Left lung (tissue), 10 donors: ENCODE measurements around the gene MPRIP. TPM values are rescaled to one million over a fixed set of nuclear protein-coding genes. Genes with fewer than 3 reads are reported as not detected.
A peak's percentile ranks its signal among the peaks of the same experiment; 100 is the strongest.

Experiments used
- ATAC-seq: fragments of 200-7000 bp; cut with Tn5 transposase; one replicate; pipeline ENCODE4 v1.9.1; 2020; ENCODE audit warnings: moderate library complexity
- DNase-seq, 4 donors: peaks; one replicate each; pipeline ENCODE4 v3.0.0-alpha.2; 2013 to 2020
- H3K27ac ChIP-seq, 2 donors: fragments of 200-600 bp; sonication (generic) in 1 of 2; one replicate each; pipeline versions ENCODE4 v1.5.0 to v1.8.0; 2020 to 2021
- H3K27me3 ChIP-seq, 2 donors: fragments of 200-600 bp; sonication (generic) in 1 of 2; one replicate each; pipeline versions ENCODE4 v1.5.0 to v1.8.0; 2020 to 2021
- H3K36me3 ChIP-seq, 2 donors: fragments of 200-600 bp; sonication (generic) in 1 of 2; one replicate each; pipeline versions ENCODE4 v1.5.0 to v1.8.0; 2020 to 2021
- H3K4me1 ChIP-seq, 2 donors: fragments of 200-600 bp; one replicate each; pipeline ENCODE4 v1.8.0; 2021
- H3K4me3 ChIP-seq, 2 donors: fragments of 200-600 bp; sonication (generic) in 1 of 2; one replicate each; pipeline versions ENCODE4 v1.5.0 to v1.8.0; 2020 to 2021; ENCODE audit warnings: mild to moderate bottlenecking in 1 of 2
- H3K9me3 ChIP-seq, 2 donors: fragments of 200-600 bp; sonication (generic) in 1 of 2; one replicate each; pipeline versions ENCODE4 v1.5.0 to v1.8.0; 2020 to 2021
- intact Hi-C, 2 donors: fragments of 100-400 bp; cut with DNase I; formaldehyde crosslinking; loops; one replicate each; pipeline versions ENCODE4 v1.11.2 to v1.14.2; 2022
- polyA plus RNA-seq, 6 donors: library from polyadenylated mRNA; unstranded; fragments of 120-200 nt; gene quantifications; one replicate each; pipeline ENCODE4 v1.2.1, GENCODE V29; 2013; ENCODE audit not compliant: insufficient read length in 6 of 6
- total RNA-seq, 2 donors: library from RNA; stranded (reverse); fragmentation: NEBNext Ultra II Directional; extraction: Animal tissue kit (Norgen Biotek cat#: 25700); gene quantifications; one replicate each; pipeline ENCODE4 v1.2.1, GENCODE V29; 2021
- TF ChIP-seq, protein P1 (sequence below), 2 donors: fragments of 200-600 bp; sonication (generic) in 1 of 2; IDR thresholded peaks; one replicate each; pipeline versions ENCODE4 v1.5.0 to v1.8.0; 2021; ENCODE audit warnings: antibody characterized with exemption in 2 of 2
- donor health status: DM: no; HTN: yes; CAD: no.
- donor health status: DM: no; HTN: no; CAD: no.

MPRIP gene
- total and polyA plus RNA-seq, 8 donors: 221 to 338 (median 257) TPM

DNA sequence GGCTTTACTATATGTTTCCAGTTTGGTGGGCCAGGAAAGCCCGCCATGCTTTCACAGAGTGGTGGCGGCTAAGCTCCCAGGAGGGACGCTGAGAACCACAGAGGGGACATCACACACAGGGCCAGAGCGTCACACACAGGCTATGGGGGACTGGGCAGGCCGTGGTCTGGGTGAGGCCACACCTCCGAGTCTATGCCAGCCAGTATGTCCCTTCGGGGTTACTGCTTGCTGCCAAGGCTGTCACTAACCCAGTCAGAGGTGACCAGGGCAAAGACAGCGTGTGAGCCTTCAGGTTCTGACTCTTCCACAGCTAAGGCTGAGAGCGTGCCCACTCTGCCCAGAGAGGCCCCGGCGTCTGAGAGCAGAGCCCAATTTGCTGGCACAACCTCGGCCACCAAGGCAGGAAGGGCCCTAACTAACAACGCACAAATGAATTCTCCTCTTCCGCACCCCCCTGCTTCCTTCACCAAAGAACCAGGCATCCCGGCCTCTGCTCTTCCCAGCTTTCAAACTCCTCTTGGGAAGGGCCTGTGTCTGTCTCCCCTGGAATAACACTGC, 161.0 kb downstream of the MPRIP start:
- no peak for ATAC-seq
- TF ChIP-seq, protein P1, sequence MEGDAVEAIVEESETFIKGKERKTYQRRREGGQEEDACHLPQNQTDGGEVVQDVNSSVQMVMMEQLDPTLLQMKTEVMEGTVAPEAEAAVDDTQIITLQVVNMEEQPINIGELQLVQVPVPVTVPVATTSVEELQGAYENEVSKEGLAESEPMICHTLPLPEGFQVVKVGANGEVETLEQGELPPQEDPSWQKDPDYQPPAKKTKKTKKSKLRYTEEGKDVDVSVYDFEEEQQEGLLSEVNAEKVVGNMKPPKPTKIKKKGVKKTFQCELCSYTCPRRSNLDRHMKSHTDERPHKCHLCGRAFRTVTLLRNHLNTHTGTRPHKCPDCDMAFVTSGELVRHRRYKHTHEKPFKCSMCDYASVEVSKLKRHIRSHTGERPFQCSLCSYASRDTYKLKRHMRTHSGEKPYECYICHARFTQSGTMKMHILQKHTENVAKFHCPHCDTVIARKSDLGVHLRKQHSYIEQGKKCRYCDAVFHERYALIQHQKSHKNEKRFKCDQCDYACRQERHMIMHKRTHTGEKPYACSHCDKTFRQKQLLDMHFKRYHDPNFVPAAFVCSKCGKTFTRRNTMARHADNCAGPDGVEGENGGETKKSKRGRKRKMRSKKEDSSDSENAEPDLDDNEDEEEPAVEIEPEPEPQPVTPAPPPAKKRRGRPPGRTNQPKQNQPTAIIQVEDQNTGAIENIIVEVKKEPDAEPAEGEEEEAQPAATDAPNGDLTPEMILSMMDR (IDR thresholded peaks at IDR 0.05): no peak
- peak in 1 of 4 donors; percentile 56 for DNase-seq
- peaks cover 0 to 13% of the 10 kb centered on the region in 2 donors for H3K36me3 ChIP-seq
- intact Hi-C loops: no loop called here
- H3K27me3 ChIP-seq: no peaks in the 10 kb centered on the region
- no peaks in the 10 kb centered on the region for H3K9me3 ChIP-seq
- H3K4me1 ChIP-seq: peaks cover 14 to 38% of the 10 kb centered on the region in 2 donors
- no peak overlapping the region for H3K4me3 ChIP-seq
- H3K27ac ChIP-seq: no peak overlapping the region

DNA sequence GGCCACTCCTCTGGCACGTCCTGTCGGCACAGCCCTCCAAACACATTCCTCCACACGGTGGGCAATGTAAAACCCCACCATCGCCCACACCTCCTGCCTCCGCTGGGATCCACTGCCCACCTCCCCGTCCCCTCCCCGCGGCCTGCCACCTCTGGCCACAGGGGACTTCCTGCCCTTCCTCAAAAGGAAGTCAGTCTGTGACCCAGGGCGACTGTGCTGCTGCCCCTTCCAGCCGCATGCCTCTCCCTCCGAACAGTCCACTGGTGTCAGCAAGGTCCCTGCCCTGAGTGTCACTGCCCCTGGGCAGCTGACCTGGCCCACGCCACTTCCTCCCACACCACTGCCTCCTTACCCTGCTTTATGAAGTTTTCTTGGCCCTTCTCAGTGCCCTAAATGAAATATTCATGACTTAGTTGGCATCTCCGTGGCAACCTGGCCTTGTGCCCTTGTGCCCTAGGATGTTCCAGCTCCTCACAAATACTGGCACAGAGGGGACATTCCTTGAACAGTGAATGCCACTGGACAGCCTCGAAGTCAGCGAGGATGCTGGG, 161.9 kb downstream of the MPRIP start:
- Histone ChIP-seq H3K27me3 (no peaks in the 10 kb centered on the region), H3K4me1 (peaks cover 14 to 38% of the 10 kb centered on the region in 2 donors), H3K27ac (no peak overlapping the region), H3K36me3 (peaks cover 0 to 13% of the 10 kb centered on the region in 2 donors), H3K4me3 (no peak overlapping the region), H3K9me3 (no peaks in the 10 kb centered on the region)
- no peak for ATAC-seq
- TF ChIP-seq, protein P1 (IDR thresholded peaks at IDR 0.05): no peak
- DNase-seq: peak in 1 of 4 donors; percentile 73
- intact Hi-C loops: no loop called here

GRCh38 chr17:17204635-17205231, 162.5 kb downstream of the MPRIP start:
- H3K4me3 ChIP-seq: peak overlapping the region; percentile 34 to 58
- peaks cover 0 to 13% of the 10 kb centered on the region in 2 donors for H3K36me3 ChIP-seq
- no peaks in the 10 kb centered on the region for H3K27me3 ChIP-seq
- DNase-seq (peak in 1 of 4 donors; percentile 67), ATAC-seq (no peak)
- intact Hi-C loops: no loop called here
- H3K27ac ChIP-seq: no peak overlapping the region
- TF ChIP-seq, protein P1 (IDR thresholded peaks at IDR 0.05): no peak
- peaks cover 14 to 38% of the 10 kb centered on the region in 2 donors for H3K4me1 ChIP-seq
- H3K9me3 ChIP-seq: no peaks in the 10 kb centered on the region

- Histone ChIP-seq H3K27ac (peak overlapping the region; percentile 70 to 78), H3K4me3 (peak overlapping the region; percentile 34 to 58), H3K27me3 (no peaks in the 10 kb centered on the region), H3K36me3 (peaks cover 0 to 17% of the 10 kb centered on the region in 2 donors), H3K4me1 (peaks cover 14 to 38% of the 10 kb centered on the region in 2 donors), H3K9me3 (no peaks in the 10 kb centered on the region)
- DNase-seq (peak in 3 of 4 donors; percentile 47 to 90 (median 75)), ATAC-seq (peak; percentile 79)
- intact Hi-C loops: no loop called here
- TF ChIP-seq, protein P1 (IDR thresholded peaks at IDR 0.05): no peak
Measured at GRCh38 chr17:17205368-17206123, 163.3 kb downstream of the MPRIP start.
